Spleen (tissue), 7 donors: Measurements from ENCODE around the gene MAPT.

ENCODE experiments used
- CTCF ChIP-seq, 11 experiments: fragments of 200-600 bp in 7 of 11; fragments of 450-650 bp in 4 of 11; sonication (generic) in 4 of 11; IDR thresholded peaks in 8 of 11; conservative IDR thresholded peaks in 3 of 11; 1 replicate in 7 of 11; 2 replicates in 4 of 11; pipeline versions ENCODE4 v1.4.0 to v1.8.0; 2016 to 2021; ENCODE audit warnings: antibody characterized with exemption in 11 of 11, inconsistent platforms in 4 of 11, mild to moderate bottlenecking in 1 of 11
- POLR2A ChIP-seq, 3 donors: fragments of 450-650 bp; IDR thresholded peaks; one replicate each; pipeline ENCODE4 v1.5.1; 2017; ENCODE audit warnings: antibody characterized with exemption in 3 of 3, mild to moderate bottlenecking in 1 of 3
- donor health status: DM: no; HTN: no; CAD: no; lungs with moderate emphysema.
- donor health status: DM: no; HTN: no; CAD: no.
- donor health status: DM: no; HTN: no; CAD: no.

- TF ChIP-seq POLR2A (IDR thresholded peaks at IDR 0.05) (no peak), CTCF (IDR thresholded peaks at IDR 0.05 in 8 of 11, conservative IDR thresholded peaks at IDR 0.05 in 3 of 11) (no peak)
These were observed 14.1 kb downstream of the MAPT start for GRCh38 chr17:45908460-45908859.
